CD4-positive, alpha-beta T cell treated with Interleukin-6 for 4 hours (primary cell): ENCODE measurements around the gene TFDP2.
"Not testable (repeated sequence)": the region's sequence is repeated elsewhere in the genome, so short reads cannot be mapped to it uniquely, and the experiment has no call there.

Experiments used
- DNase-seq: peaks from one replicate; pipeline ENCODE4 v3.0.0-alpha.2; 2020; ENCODE audit warnings: mixed read lengths

TFDP2 gene

GRCh38 chr3:141920701-141921100, 228.6 kb downstream of the TFDP2 start:
- no peak for DNase-seq

GRCh38 chr3:141915766-141916165, 233.6 kb downstream of the TFDP2 start:
- no peak for DNase-seq

GRCh38 chr3:141915016-141915415, 234.3 kb downstream of the TFDP2 start:
- DNase-seq: no peak

GRCh38 chr3:141914311-141914710, 235.0 kb downstream of the TFDP2 start:
- no peak for DNase-seq

GRCh38 chr3:141913150-141913811, 236.1 kb downstream of the TFDP2 start:
- peak; percentile 64 for DNase-seq

GRCh38 chr3:141909986-141910385, 239.4 kb downstream of the TFDP2 start:
- not testable (repeated sequence) for DNase-seq

- no peak for DNase-seq
These were observed 239.9 kb downstream of the TFDP2 start for GRCh38 chr3:141909408-141909807.

- DNase-seq: no peak
These were observed 244.2 kb downstream of the TFDP2 start for GRCh38 chr3:141905129-141905528.

- no peak for DNase-seq
These were observed 245.1 kb downstream of the TFDP2 start for GRCh38 chr3:141904203-141904602.

GRCh38 chr3:141901914-141902313, 247.4 kb downstream of the TFDP2 start:
- DNase-seq: no peak

GRCh38 chr3:141900343-141900742, 249.0 kb downstream of the TFDP2 start:
- DNase-seq: no peak

- DNase-seq: no peak
These were observed 250.4 kb downstream of the TFDP2 start for GRCh38 chr3:141898908-141899307.

- DNase-seq: no peak
These were observed 253.6 kb downstream of the TFDP2 start for GRCh38 chr3:141895731-141896130.

GRCh38 chr3:141894524-141895176, 254.7 kb downstream of the TFDP2 start:
- DNase-seq: no peak
